IMR-90 (cell line): ENCODE results near the gene SLC23A3. TPM values are rescaled to one million over a fixed set of nuclear protein-coding genes. Genes with fewer than 3 reads are reported as not detected.

Experiments used
- ATAC-seq: fragments of 200-7000 bp; cut with Tn5 transposase; 2 replicates; pipeline ENCODE4 v1.9.1; 2020; ENCODE audit warnings: low read depth, mild to moderate bottlenecking, moderate library complexity
- BruUV-seq: library from RNA; stranded (reverse); fragments of 400-500 nt; replicated peaks from 2 replicates; lab custom pipeline; 2021; lab: Mats Ljungman, UMichigan
- CTCF ChIA-PET: fragments of 300-600 bp; formaldehyde crosslinking; extraction: SDS; loops from one replicate; lab custom pipeline; 2021; ENCODE audit warnings: antibody characterized with exemption; lab: Yijun Ruan, JAX
- POLR2A ChIA-PET: fragments of 300-600 bp; sonication (Branson Sonifier 250); formaldehyde crosslinking; loops from one replicate; lab custom pipeline; 2022; ENCODE audit warnings: antibody characterized with exemption; ENCODE audit not compliant: unreplicated experiment; lab: Charles Lee
- DNase-seq: peaks from one replicate; pipeline ENCODE4 v3.0.0; 2013
- H2AFZ ChIP-seq: replicated peaks from 2 replicates; pipeline ENCODE3; 2013; ENCODE audit warnings: low read length, mild to moderate bottlenecking; ENCODE audit not compliant: poor library complexity
- H2AK5ac ChIP-seq: 2 replicates; pipeline ENCODE4 v1.6.1; 2013; ENCODE audit warnings: low read depth, low read length, inconsistent platforms
- H2AK9ac ChIP-seq: replicated peaks from 2 replicates; pipeline ENCODE3; 2013; ENCODE audit warnings: mild to moderate bottlenecking, low read depth, low read length, moderate library complexity; ENCODE audit not compliant: poor library complexity
- H2BK120ac ChIP-seq: 2 replicates; pipeline ENCODE4 v1.6.1; 2013; ENCODE audit warnings: low read depth, low read length, inconsistent platforms
- H2BK15ac ChIP-seq: 3 replicates; pipeline ENCODE4 v1.6.1; 2013; ENCODE audit warnings: low read depth, low read length, inconsistent platforms
- H2BK20ac ChIP-seq: 2 replicates; pipeline ENCODE4 v1.6.1; 2013; ENCODE audit warnings: low read depth, mild to moderate bottlenecking, inconsistent platforms, low read length, moderate library complexity
- H2BK5ac ChIP-seq: 2 replicates; pipeline ENCODE4 v1.6.1; 2013; ENCODE audit warnings: mild to moderate bottlenecking, low read depth, low read length, inconsistent platforms; ENCODE audit not compliant: poor library complexity, severe bottlenecking
- H3K14ac ChIP-seq: replicated peaks from 2 replicates; pipeline ENCODE4 v1.6.1; 2013; ENCODE audit warnings: low read depth, low read length, inconsistent platforms
- H3K18ac ChIP-seq: 2 replicates; pipeline ENCODE4 v1.6.1; 2013; ENCODE audit warnings: low read depth, low read length, control low read depth
- H3K23ac ChIP-seq: 2 replicates; pipeline ENCODE4 v1.6.1; 2013; ENCODE audit warnings: low read depth, low read length, inconsistent platforms
- H3K27ac ChIP-seq: 2 replicates; pipeline ENCODE4 v1.5.1; 2013; ENCODE audit warnings: mild to moderate bottlenecking, control low read depth, low read length; ENCODE audit not compliant: insufficient read depth
- H3K27me3 ChIP-seq: 2 replicates; pipeline ENCODE4 v1.6.1; 2013; ENCODE audit warnings: low read length; ENCODE audit not compliant: control insufficient read depth, insufficient read depth
- H3K36me3 ChIP-seq: 2 replicates; pipeline ENCODE4 v1.6.1; 2013; ENCODE audit warnings: low read length, mixed read lengths; ENCODE audit not compliant: control insufficient read depth, insufficient read depth
- H3K4ac ChIP-seq: 2 replicates; pipeline ENCODE4 v1.6.1; 2013; ENCODE audit warnings: low read depth, low read length, inconsistent platforms
- H3K4me1 ChIP-seq: 2 replicates; pipeline ENCODE4 v1.6.1; 2013; ENCODE audit warnings: low read length, mixed read lengths; ENCODE audit not compliant: control insufficient read depth, insufficient read depth
- H3K4me2 ChIP-seq: 2 replicates; pipeline ENCODE4 v1.6.1; 2013; ENCODE audit warnings: low read depth, mild to moderate bottlenecking, control low read depth, low read length, moderate library complexity
- H3K4me3 ChIP-seq: 2 replicates; pipeline ENCODE4 v1.5.1; 2013; ENCODE audit warnings: low read depth, mild to moderate bottlenecking, control low read depth, low read length, moderate library complexity; ENCODE audit not compliant: insufficient read depth
- H3K56ac ChIP-seq: 2 replicates; pipeline ENCODE4 v1.6.1; 2013; ENCODE audit warnings: low read length, inconsistent platforms; ENCODE audit not compliant: insufficient read depth; ENCODE audit errors: extremely low read depth
- H3K79me1 ChIP-seq, 2 experiments: 2 replicates each; pipeline ENCODE4 v1.6.1; 2013; ENCODE audit warnings: low read length in 2 of 2, inconsistent platforms in 1 of 2, low read depth in 1 of 2
- H3K9ac ChIP-seq: 2 replicates; pipeline ENCODE4 v1.6.1; 2013; ENCODE audit warnings: low read depth, low read length, control low read depth
- H3K9me1 ChIP-seq: 2 replicates; pipeline ENCODE4 v1.6.1; 2013; ENCODE audit warnings: low read length, inconsistent platforms; ENCODE audit not compliant: insufficient read depth
- H3K9me3 ChIP-seq: 2 replicates; pipeline ENCODE4 v1.6.1; 2013; ENCODE audit warnings: low read length; ENCODE audit not compliant: control insufficient read depth, insufficient read depth
- H4K20me1 ChIP-seq: 2 replicates; pipeline ENCODE4 v1.6.1; 2013; ENCODE audit warnings: low read length, inconsistent platforms; ENCODE audit not compliant: insufficient read depth
- H4K5ac ChIP-seq: 2 replicates; pipeline ENCODE4 v1.6.1; 2013; ENCODE audit warnings: mild to moderate bottlenecking, low read depth, low read length, control low read depth
- H4K8ac ChIP-seq, 2 experiments: 2 replicates each; pipeline ENCODE4 v1.6.1; 2013; ENCODE audit warnings: low read depth in 2 of 2, low read length in 2 of 2, control low read depth in 1 of 2, inconsistent platforms in 1 of 2
- H4K91ac ChIP-seq: 2 replicates; pipeline ENCODE4 v1.6.1; 2013; ENCODE audit warnings: low read depth, low read length, inconsistent platforms; ENCODE audit not compliant: insufficient read depth
- CHD1 ChIP-seq: IDR thresholded peaks from 2 replicates; pipeline ENCODE4 v1.6.1; 2012; ENCODE audit warnings: low read depth, low read length, improper control_type of control experiment
- MAZ ChIP-seq: IDR thresholded peaks from 2 replicates; pipeline ENCODE4 v1.6.1; 2012; ENCODE audit warnings: low read depth, mild to moderate bottlenecking, low read length, improper control_type of control experiment, moderate library complexity, borderline replicate concordance
- NFE2L2 ChIP-seq: fragments of 150-350 bp; IDR thresholded peaks from 2 replicates; pipeline ENCODE4 v1.6.1; 2016; ENCODE audit warnings: low read depth, mild to moderate bottlenecking, low read length
- RAD21 ChIP-seq: IDR thresholded peaks from 2 replicates; pipeline ENCODE4 v1.6.1; 2012; ENCODE audit warnings: low read length, improper control_type of control experiment
- SMC3 ChIP-seq: fragments of 150-350 bp; IDR thresholded peaks from 2 replicates; pipeline ENCODE4 v1.6.1; 2016; ENCODE audit warnings: low read depth, mild to moderate bottlenecking, antibody characterized with exemption, low read length, moderate library complexity
- USF2 ChIP-seq: fragments of 150-350 bp; IDR thresholded peaks from 2 replicates; pipeline ENCODE4 v1.6.1; 2017; ENCODE audit warnings: mild to moderate bottlenecking, antibody characterized with exemption, low read length, low read depth
- WGBS, 2 experiments: methylation state at CpG; one replicate each; pipeline versions ENCODE4 v1.1.5 to v1.1.7; 2013; ENCODE audit warnings: missing lambda C conversion rate in 2 of 2; ENCODE audit not compliant: insufficient read length in 1 of 2; ENCODE audit errors: extremely low coverage in 2 of 2; 5-methylcytosine and 5-hydroxymethylcytosine counted together
- dilution Hi-C: fragments of 300-500 bp; cut with HindIII; formaldehyde crosslinking; loops from one replicate; pipeline ENCODE4 v1.14.3; 2018; ENCODE audit warnings: low sequenced_read_pairs; ENCODE audit not compliant: unreplicated experiment
- in situ Hi-C: fragments of 300-500 bp; cut with MboI; formaldehyde crosslinking; loops from 3 replicates; pipeline ENCODE4 v1.14.3; 2019; ENCODE audit warnings: low sequenced_read_pairs, inconsistent platforms, mixed read lengths
- intact Hi-C: fragments of 100-400 bp; cut with micrococcal nuclease; formaldehyde crosslinking; loops from 2 replicates; pipeline ENCODE4 v1.10.0; 2022
- polyA plus RNA-seq, 3 experiments: library from polyadenylated mRNA; depleted of rRNA; stranded (reverse); fragments of >200 nt; gene quantifications; 2 replicates each; pipeline ENCODE4 v1.2.3, GENCODE V29; 2012; ENCODE audit warnings: low replicate concordance in 1 of 3
- total RNA-seq: library from RNA; depleted of rRNA; stranded (reverse); fragments of >200 nt; gene quantifications from 2 replicates; pipeline ENCODE4 v1.2.3, GENCODE V29; 2012

The SLC23A3 gene
- total and polyA plus RNA-seq, 2 of the 4 experiments (the other 2 are of a cell fraction) = 0.18 to 0.65 TPM

DNA sequence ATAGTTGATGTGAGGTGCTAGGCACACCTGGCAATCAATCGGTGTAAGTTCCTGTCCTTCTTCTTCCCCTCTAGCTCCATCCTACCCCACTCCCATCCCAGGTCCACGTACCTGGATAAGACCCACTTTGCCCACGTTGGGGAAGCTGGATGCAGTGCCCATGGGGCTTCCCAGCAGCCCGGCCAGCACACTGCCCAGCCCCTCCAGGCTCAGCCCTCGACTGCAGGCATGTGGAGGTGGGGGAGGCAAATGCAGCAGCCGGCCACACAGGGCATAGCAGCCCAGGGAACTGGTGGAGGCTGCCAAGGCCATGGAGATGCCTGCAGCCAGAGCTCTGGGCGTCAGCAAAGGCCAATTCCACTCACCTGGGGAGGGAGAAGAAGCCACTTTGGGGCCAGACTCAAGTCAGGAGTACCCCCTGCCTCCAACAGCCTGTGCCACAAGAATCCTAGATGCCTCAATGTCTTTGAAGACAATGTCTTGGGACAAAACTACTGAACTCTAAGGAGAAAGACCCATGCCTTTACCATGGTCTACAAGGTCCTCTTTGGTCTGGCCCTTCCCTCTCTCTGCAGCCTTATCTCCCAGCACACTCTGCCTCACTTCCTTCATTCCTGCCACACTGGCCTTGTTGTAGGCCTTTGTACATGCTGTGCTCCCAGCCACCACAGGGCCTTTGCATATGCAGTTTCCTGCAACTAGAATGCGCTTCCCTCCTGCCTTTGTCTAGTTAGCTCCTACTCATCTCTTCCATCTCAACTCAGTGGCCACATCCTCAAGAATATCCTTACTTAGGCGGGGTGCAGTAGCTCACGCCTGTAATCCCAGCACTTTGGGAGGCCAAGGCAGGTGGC lies 4.5 kb downstream of the SLC23A3 start:
- intact Hi-C loops = no loop called here
- Histone ChIP-seq H2AK9ac (peak overlapping the region; percentile 32), H2BK120ac (no peak overlapping the region), H4K5ac (no peak overlapping the region), H3K27me3 (no peaks in the 10 kb centered on the region), H3K9me1 (no peaks in the 10 kb centered on the region; the same call in 1 of the 2 replicates), H3K4ac (no peak overlapping the region), H2BK15ac (no peak overlapping the region), H2BK5ac (no peak overlapping the region), H3K9ac (no peak overlapping the region), H3K14ac (no peak overlapping the region), H3K9me3 (no peaks in the 10 kb centered on the region), H2BK20ac (no peak overlapping the region), H2AK5ac (no peak overlapping the region), H3K27ac (no peak overlapping the region), H4K91ac (no peak overlapping the region), H3K4me1 (no peaks in the 10 kb centered on the region), H3K56ac (no peak overlapping the region), H3K4me3 (no peak overlapping the region), H4K20me1 (no peaks in the 10 kb centered on the region; the same call in 1 of the 2 replicates), H4K8ac (no peak overlapping the region), H3K18ac (no peak overlapping the region), H2AFZ (no peak overlapping the region), H3K79me1 (peaks cover 0 to 7% of the 10 kb centered on the region in 2 experiments; a peak in 1 of 4 replicates), H3K4me2 (no peak overlapping the region), H3K36me3 (no peaks in the 10 kb centered on the region), H3K23ac (no peak overlapping the region)
- TF ChIP-seq MAZ (no peak), USF2 (no peak), RAD21 (no peak), CHD1 (no peak), NFE2L2 (no peak), SMC3 (no peak)
- POLR2A ChIA-PET = no interaction called here
- in situ Hi-C loops = no loop called here
- no TSS peak for BruUV-seq
- no peak for ATAC-seq
- no CpG with 5 or more reads among the region's 10 CpGs for WGBS, 2 experiments
- DNase-seq = no peak
- CTCF ChIA-PET = no interaction called here
- dilution Hi-C loops = no loop called here
